K562 (cell line): ENCODE measurements around the gene EPX. TPM values are rescaled to one million over a fixed set of nuclear protein-coding genes. Genes with fewer than 3 reads are reported as not detected.

Source experiments
- COPS2 ChIP-seq: fragments of 450-650 bp; conservative IDR thresholded peaks from 2 replicates; pipeline ENCODE4 v1.6.1; 2016; ENCODE audit warnings: mild to moderate bottlenecking, moderate library complexity
- DDX20 ChIP-seq: fragments of 450-650 bp; IDR thresholded peaks from 2 replicates; pipeline ENCODE4 v1.6.1; 2016; ENCODE audit warnings: missing genetic modification characterization, low read depth, mild to moderate bottlenecking, missing compliant biosample characterization, moderate library complexity
- E2F4 ChIP-seq: sonication (generic); formaldehyde crosslinking; IDR thresholded peaks from 2 replicates; pipeline ENCODE4 v1.8.0; 2022; ENCODE audit warnings: mild to moderate bottlenecking, low read depth, missing genetic modification reagents
- E2F6 ChIP-seq, 2 experiments: IDR thresholded peaks; 2 replicates each; pipeline ENCODE4 v1.6.1; 2011; ENCODE audit warnings: borderline replicate concordance in 1 of 2, control low read depth in 1 of 2, low read depth in 1 of 2, low read length in 1 of 2, mild to moderate bottlenecking in 1 of 2, mixed read lengths in 1 of 2, moderate library complexity in 1 of 2; ENCODE audit not compliant: insufficient read depth in 1 of 2, insufficient read length in 1 of 2, poor library complexity in 1 of 2, severe bottlenecking in 1 of 2; ENCODE audit errors: extremely low read depth in 1 of 2
- ID3 ChIP-seq, 2 experiments: fragments of 250-450 bp in 1 of 2; fragments of 450-650 bp in 1 of 2; sonication (Bioruptor Pico) in 1 of 2; IDR thresholded peaks; 2 replicates each; pipeline versions ENCODE4 v1.6.1 to v1.8.0; 2016 to 2021; ENCODE audit warnings: mild to moderate bottlenecking in 2 of 2, moderate library complexity in 2 of 2, missing compliant biosample characterization in 1 of 2, missing genetic modification characterization in 1 of 2
- MAZ ChIP-seq, 2 experiments: fragments of 450-650 bp in 1 of 2; sonication (generic) in 1 of 2; formaldehyde crosslinking; IDR thresholded peaks in 1 of 2; conservative IDR thresholded peaks in 1 of 2; 2 replicates each; pipeline versions ENCODE4 v1.4.0 to v1.5.0; 2020; ENCODE audit warnings: mild to moderate bottlenecking in 1 of 2, missing genetic modification reagents in 1 of 2
- POLR2AphosphoS2 ChIP-seq: IDR thresholded peaks from 2 replicates; pipeline ENCODE4 v1.6.1; 2012; ENCODE audit warnings: low read length, improper control_type of control experiment
- RHOXF2B ChIP-seq: fragments of 250-450 bp; sonication (Bioruptor Pico); conservative IDR thresholded peaks from 2 replicates; pipeline ENCODE4 v1.5.1; 2021
- RUNX1 ChIP-seq: sonication (generic); IDR thresholded peaks from 2 replicates; pipeline ENCODE4 v1.6.1; 2016; ENCODE audit warnings: antibody characterized with exemption, low read depth
- SMARCA4 ChIP-seq: fragments of 450-650 bp; IDR thresholded peaks from 2 replicates; pipeline ENCODE4 v1.6.1; 2016
- SREBF1 ChIP-seq: fragments of 150-350 bp; IDR thresholded peaks from 2 replicates; pipeline ENCODE4 v1.6.1; 2014; ENCODE audit warnings: antibody characterized with exemption, low read depth, low read length, borderline replicate concordance
- TBP ChIP-seq: optimal IDR thresholded peaks from 2 replicates; pipeline ENCODE3; 2011; ENCODE audit warnings: low read depth, low read length, improper control_type of control experiment
- VEZF1 ChIP-seq: fragments of 200-800 bp; sonication (Bioruptor generic); IDR thresholded peaks from 2 replicates; pipeline ENCODE4 v1.6.1; 2017; ENCODE audit warnings: missing genetic modification characterization, missing compliant biosample characterization
- YBX1 ChIP-seq: fragments of 450-650 bp; IDR thresholded peaks from 2 replicates; pipeline ENCODE4 v1.7.1; 2016; ENCODE audit warnings: mild to moderate bottlenecking
- ZBTB5 ChIP-seq: fragments of 450-650 bp; IDR thresholded peaks from 2 replicates; pipeline ENCODE4 v1.6.1; 2017; ENCODE audit warnings: antibody characterized with exemption
- ZFPM2 ChIP-seq: fragments of 250-450 bp; sonication (Bioruptor Pico); IDR thresholded peaks from 2 replicates; pipeline ENCODE4 v1.5.1; 2022; ENCODE audit warnings: mild to moderate bottlenecking
- ZNF280B ChIP-seq: fragments of 250-450 bp; sonication (Bioruptor Pico); IDR thresholded peaks from 2 replicates; pipeline ENCODE4 v1.5.1; 2021; ENCODE audit warnings: mild to moderate bottlenecking
- ZNF764 ChIP-seq: fragments of 250-450 bp; sonication (Bioruptor Pico); IDR thresholded peaks from 2 replicates; pipeline ENCODE4 v1.4.0; 2020; ENCODE audit warnings: low read depth, mild to moderate bottlenecking, moderate library complexity
- polyA plus RNA-seq, 8 experiments: library from polyadenylated mRNA; depleted of rRNA in 4 of 8; stranded (reverse) in 5 of 8; unstranded in 3 of 8; fragments of >200 nt; fragmentation: Nextera tagmentation in 2 of 8; fragmentation: Illumina TruSeq in 1 of 8; extraction: Ambion mirVana in 2 of 8; extraction: Trizol in 1 of 8; gene quantifications; 2 replicates each; pipeline versions ENCODE4 v1.2.1 to v1.2.3, GENCODE V29; 2011 to 2014; ENCODE audit warnings: inconsistent platforms in 1 of 8, missing spikeins in 1 of 8
- total RNA-seq, 7 experiments: library from RNA; depleted of rRNA in 6 of 7; stranded (reverse); fragments of >200 nt in 6 of 7; fragmentation: Illumina TruSeq in 2 of 7; extraction: Trizol in 2 of 7; gene quantifications; 2 replicates each; pipeline versions ENCODE4 v1.2.1 to v1.2.3, GENCODE V29; 2011 to 2021; ENCODE audit warnings: low replicate concordance in 1 of 7

EPX gene
- total and polyA plus RNA-seq, 9 of the 15 experiments (the other 6 are each of a cell fraction or from before 2014, with no cell fraction given): 0.07 to 0.33 (median 0.19) TPM; not detected in 3

- no peak for TF ChIP-seq ID3 (CRISPR knock-in tag; IDR thresholded peaks at IDR 0.05)
- no peak for TF ChIP-seq ID3 (tag; IDR thresholded peaks at IDR 0.05)
- TF ChIP-seq E2F4 (CRISPR knock-in tag): no peak
- TF ChIP-seq MAZ (CRISPR knock-in tag; conservative IDR thresholded peaks at IDR 0.05 in 1 of 2, IDR thresholded peaks at IDR 0.05 in 1 of 2): peak; percentile 45 to 67; a peak in 3 of 4 replicates
- peak; percentile 41; the same call in 1 of the 2 replicates for TF ChIP-seq SMARCA4
- TF ChIP-seq ZBTB5: no peak
- TF ChIP-seq COPS2: no peak
- no peak for TF ChIP-seq RHOXF2B (CRISPR knock-in tag)
- no peak for TF ChIP-seq DDX20 (tag)
- TF ChIP-seq ZFPM2 (CRISPR knock-in tag): no peak
- TF ChIP-seq E2F6 (IDR thresholded peaks at IDR 0.05; ENCODE audit: borderline replicate concordance in 1 of 2, extremely low read depth in 1 of 2, insufficient read depth in 1 of 2, insufficient read length in 1 of 2, low read depth in 1 of 2, low read length in 1 of 2, poor library complexity in 1 of 2, severe bottlenecking in 1 of 2): no peak
- no peak for TF ChIP-seq SREBF1
- TF ChIP-seq ZNF280B (CRISPR knock-in tag): no peak
- no peak for TF ChIP-seq TBP
- peak; percentile 61; the same call in 1 of the 2 replicates for TF ChIP-seq VEZF1 (CRISPR knock-in tag)
- TF ChIP-seq YBX1: no peak
- peak; percentile 69; the same call in 1 of the 2 replicates for TF ChIP-seq ZNF764 (CRISPR knock-in tag)
- no peak for TF ChIP-seq RUNX1
- no peak for TF ChIP-seq POLR2AphosphoS2
Measured at GRCh38 chr17:58184986-58185761, 7.4 kb upstream of the EPX start (continued).
